Epidermal melanocyte (primary cell): ENCODE results near the gene VPS72.
A peak's percentile ranks its signal among the peaks of the same experiment; 100 is the strongest.
"Not testable (repeated sequence)": the region's sequence is repeated elsewhere in the genome, so short reads cannot be mapped to it uniquely, and the experiment has no call there.

Experiments
- DNase-seq: peaks from one replicate; pipeline ENCODE4 v3.0.0; 2011; ENCODE audit warnings: low spot score; ENCODE audit not compliant: insufficient read length

VPS72 gene, protein sequence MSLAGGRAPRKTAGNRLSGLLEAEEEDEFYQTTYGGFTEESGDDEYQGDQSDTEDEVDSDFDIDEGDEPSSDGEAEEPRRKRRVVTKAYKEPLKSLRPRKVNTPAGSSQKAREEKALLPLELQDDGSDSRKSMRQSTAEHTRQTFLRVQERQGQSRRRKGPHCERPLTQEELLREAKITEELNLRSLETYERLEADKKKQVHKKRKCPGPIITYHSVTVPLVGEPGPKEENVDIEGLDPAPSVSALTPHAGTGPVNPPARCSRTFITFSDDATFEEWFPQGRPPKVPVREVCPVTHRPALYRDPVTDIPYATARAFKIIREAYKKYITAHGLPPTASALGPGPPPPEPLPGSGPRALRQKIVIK

DNA sequence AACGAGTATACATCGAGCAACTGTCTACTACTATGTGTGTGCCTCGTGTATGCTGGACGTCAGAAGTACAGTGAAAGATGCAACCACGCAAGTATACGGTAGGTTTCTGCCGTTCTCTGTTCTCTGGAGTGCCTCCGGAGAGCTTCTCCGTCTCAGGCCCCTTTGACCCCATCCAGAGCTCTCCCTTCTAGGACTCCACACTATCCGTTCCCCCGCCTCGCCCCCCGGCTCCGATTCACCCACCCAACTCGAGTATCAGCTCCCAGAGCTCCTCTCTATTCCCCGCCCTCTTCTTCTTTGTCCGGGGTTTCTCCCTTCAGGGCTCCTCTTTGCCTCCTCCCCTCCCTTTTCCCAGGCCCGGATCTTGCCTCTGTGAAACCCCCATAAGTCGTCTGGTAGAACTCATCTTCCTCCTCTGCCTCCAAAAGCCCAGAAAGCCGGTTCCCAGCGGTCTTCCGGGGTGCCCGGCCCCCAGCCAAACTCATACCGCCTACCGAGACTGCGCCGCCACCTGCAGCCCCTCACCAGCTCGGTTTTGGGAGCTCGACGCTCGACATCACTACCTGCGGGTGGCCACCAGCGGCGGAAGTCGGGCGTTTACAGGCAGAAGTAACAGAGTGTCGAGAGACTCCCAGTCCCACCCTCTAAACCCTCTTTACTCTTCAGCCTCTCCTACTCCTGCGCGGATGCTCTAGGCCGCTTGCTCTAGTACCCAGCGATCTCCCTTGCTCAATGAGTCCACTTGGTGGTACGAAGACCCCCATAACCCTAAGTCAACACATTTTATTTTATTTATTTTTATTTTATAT lies at the start of gene VPS72:
VPS72 (minus strand) TSS at position 561 of the 809 bp plus-strand sequence; CDS start at position 485, 76 bp downstream.
- DNase-seq: peak; percentile 87

DNA sequence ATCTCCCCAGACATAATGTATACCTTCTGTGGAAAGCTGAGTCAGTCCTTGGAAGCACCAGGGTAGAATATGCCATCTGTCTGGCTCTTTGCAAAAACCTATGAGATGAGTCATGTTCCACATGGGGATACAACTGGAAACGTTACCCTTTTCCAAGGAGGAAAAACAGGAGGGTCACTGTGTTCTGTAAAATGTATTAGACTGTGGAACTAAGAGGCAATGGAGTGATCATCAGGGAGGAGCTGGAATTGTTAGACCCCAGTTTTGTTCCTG lies 48.4 kb upstream of the VPS72 start:
- DNase-seq: peak; percentile 40

DNA sequence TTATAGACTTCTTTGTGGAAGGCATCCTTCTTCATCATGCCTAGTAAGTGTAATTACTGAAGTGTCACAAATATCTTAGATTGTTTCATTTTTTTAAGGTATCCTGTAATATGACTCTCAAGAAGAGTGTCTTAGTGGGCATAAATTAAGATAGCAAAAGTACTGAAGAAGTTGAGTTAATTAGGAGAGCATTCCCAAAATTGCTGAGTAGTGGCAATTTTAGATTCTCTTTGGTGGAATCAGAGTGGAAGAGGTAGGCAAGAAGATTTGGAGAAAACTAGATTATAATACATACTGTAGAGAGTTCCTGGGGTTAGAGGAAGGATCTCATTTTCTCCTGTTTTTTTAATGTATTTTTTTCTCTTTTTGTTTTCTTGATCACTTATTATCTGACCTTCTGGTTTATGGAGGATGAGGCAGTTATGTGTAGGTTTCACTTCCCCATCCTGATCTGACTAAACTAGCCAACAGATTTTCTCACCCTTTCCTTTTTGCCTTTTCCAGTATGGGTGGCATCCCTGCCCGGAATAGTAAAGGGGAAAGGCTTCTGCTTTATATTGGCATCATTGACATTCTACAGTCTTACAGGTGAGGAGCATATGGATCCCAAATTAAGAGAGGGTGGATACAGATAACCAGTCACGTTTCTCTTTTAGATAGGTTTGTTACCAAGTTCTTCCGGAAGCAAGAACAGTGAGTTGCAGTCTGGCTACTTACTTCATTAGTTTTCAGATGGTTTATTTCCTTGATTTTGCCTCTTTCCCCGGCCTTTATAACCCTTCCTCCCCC lies 47.9 kb upstream of the VPS72 start:
- DNase-seq: no peak

DNA sequence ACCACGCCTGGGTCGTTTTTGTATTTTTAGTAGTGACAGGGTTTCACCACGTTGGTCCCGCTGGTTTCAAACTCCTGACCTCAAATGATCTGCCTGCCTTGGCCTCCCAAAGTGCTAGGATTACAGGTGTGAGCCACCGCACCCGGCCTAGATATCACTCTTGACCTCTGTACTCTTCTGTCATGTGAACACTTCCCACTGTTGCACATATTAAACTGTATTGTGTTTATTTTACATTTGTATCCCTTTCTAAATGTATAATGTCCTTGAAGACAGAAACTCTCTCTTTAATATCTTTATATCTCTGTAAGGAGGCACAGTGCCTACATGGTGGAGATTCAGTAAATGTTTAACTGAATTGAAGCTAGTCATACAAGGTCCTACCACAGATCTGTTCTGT lies 45.2 kb upstream of the VPS72 start:
- no peak for DNase-seq

DNA sequence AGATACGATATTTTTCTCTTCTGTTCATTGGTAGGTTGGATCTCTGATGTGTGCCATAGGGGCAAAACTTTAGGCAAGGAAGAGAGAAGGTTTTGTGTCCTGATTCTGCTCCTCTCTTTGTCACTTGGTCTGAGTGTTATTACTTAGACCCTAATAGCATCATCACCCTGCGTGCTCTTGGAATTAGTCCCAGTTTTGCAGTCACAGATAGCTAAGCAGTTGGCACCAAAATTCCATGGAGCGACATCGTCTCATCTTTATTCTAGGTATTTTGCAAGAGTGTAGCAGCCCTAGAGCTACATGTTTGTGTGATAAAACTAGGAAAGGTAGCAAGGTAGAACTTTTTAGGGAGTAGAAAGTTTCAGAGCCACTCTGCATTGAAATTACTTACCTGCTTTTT lies 32.1 kb upstream of the VPS72 start:
- no peak for DNase-seq

DNA sequence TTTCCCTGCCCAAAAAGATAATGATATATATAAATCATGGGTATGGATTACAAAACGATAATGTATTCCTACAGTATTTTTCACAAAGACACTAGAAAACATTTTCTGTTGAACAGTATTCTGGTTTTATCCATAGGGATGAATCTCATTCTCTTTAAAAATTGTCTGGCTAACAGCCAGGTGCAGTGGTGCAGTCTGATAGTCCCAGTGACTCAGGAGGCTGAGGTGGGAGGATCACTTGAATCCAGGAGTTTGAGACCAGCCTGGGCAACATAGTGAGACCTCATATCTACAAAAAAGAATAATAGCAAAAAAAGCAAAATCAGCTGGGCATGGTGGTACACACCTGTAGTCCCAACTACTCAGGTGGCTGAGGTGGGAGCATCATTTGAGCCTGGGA lies 31.6 kb upstream of the VPS72 start:
- DNase-seq: no peak

DNA sequence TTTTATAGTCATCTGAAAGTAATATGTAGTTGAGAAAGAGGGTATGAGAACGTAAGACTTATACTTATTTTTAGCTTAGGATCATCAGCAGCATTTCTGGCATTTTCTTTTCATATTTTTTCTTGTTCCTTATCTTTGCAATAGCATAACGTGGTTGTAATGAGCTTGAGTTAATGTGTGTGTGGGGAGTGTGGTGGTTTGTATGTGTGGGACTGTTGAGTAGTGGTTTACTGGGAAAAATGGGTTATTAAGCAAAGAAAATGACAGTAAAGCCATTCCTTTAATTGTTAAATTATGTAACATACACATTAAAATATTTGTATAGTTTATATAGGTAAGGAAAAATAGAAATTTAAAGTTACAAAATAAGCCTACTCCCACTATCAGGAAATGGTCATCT lies 23.6 kb upstream of the VPS72 start:
- no peak for DNase-seq

DNA sequence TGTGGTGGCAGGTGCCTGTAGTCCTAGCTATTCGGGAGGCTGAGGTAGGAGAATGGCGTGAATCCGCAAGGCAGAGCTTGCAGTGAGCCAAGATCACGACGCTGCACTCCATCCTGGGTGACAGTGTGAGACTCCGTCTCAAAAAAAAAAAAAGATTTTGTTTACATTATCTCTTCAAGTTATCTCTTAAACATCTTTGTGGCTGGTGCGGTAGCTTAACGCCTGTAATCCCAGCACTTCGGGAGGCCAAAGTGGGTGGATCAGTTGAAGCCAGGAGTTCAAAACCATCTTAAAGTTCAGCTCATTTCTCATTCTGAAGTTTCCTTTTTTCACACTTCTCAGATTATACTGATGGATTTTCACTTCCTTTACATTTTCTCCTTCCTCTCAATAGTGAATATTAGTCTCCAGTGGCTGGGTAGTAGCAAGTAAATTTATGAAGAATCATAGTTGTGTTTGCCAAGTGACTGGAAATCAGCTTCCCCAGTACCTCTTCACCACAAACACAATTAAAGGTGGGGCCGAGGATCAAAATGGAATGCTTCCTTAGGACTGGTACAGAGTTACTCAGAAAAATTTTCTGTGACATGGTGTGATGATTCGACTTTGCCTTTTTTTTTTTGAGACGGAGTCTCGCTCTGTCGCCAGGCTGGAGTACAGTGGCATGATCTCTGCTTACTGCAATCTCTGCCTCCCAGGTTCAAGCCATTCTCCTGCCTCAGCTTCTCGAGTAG lies 22.1 kb upstream of the VPS72 start:
- DNase-seq: no peak

DNA sequence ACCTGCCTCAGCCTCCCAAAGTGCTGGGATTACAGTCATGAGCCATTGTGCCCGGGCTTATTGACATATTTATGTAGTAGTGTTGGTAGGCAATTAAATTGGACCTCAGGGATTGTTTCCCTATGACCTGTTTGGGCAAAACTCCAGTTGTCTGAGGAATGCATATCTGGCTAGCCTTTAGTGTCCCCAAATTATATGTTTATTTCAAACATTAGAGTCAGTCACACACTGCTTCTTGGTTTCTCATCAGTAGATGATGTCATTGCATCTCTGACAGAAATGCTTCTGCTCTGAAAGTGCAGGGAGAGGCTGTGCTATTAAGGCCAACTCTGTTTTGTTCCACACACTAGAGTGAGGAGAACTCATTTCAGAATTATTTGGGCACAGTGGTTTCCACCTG lies 20.8 kb upstream of the VPS72 start:
- no peak for DNase-seq

DNA sequence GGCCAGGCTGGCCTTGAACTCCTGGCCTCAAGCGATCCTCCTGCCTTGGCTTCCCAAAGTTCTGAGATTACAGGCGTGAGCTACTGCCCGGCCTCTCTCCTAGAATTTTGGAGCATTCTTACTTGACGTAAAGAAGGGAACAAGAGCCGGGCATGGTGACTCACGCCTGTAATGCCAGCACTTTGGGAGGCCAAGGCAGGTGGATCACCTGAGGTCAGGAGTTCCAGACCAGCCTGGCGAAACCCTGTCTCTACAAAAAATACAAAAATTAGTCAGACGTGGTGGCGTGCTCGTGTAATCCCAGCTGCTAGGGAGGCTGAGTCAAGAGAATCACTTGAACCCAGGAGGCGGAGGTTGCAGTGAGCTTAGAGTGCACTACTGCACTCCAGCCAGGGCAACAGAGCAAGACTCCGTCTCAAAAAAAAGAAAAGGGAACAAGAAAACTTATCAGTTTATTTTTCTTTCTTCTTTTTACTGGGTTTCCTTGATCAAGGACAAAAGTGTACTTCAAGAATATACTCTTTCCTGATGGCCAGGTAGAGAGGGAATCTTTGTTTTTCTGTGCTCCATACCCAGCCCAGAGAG lies 15.5 kb upstream of the VPS72 start:
- DNase-seq: not testable (repeated sequence)

DNA sequence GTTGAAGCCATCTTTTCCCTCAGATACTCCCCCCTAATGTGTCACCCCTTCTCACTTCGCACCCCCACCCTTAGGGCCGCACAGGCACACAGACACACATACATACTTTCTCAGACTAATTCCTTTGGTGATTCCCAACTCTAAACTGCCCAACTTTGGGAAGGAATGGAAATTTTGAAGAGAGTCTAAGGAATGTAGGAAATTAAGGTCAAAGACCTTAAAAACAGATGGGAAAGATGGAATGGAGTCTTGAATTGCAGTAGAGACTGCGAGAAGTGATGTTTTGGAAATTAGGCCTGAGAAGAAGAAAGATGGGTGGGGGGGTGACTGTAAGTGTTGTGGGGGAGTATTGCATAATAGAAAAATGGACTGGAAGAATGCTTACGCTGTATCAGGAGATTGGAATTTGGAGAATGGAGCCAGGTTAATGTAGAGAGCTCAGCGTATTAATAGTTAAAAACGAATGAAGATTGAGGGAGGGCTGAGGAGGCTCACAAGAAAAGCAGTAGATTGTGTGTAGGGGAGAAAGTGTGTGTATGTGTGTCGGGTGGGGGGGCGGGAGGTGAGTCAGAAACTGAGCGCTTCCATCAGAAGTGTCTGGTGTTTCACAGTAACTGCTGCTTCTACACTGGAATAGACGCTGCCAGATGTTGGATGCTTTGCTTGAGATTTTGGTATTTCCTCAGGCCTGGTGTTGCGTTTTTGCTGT lies 10.0 kb upstream of the VPS72 start:
- DNase-seq: peak; percentile 46

DNA sequence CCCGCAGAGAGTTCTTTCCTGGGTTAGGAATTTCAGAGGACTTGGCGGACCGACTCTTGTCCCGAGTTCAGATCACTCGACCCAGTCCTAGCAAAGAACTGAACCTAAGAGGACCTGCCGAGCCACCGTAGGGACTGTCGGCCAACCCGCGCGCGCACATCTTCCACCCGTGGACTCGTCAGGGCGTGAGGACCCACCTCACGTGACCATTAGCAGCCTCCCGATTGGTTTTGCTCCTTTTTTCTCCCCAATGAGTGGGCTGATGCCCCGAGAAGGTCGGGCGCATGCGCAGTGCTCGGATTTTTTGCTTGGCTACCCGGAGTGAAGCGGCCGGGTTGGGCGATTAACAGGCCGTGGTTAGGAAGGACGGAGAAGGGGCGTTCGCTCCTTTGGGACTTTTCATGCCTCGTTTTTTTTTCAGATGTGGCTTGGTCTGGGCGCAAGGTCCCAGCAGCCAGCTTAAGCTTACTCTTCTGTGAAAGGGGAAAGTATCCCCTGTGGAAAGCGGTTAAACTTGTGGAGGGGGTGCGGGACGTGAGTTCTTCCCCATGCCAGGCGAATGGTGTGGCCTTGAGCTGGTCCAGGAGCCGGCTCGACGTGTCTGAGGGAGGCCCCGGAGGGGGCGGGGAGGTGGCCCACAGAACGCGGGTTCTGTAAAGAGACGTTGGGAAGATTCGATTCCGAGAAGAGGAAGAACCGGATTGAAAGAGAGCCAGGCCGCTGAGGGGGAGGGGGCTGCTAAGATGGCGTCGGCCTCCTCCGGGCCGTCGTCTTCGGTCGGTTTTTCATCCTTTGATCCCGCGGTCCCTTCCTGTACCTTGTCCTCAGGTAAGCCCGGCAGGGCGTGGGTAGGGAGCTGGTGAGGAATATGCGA lies 8.5 kb upstream of the VPS72 start, which contains the start of gene PIP5K1A:
PIP5K1A (plus strand) TSS at position 299 of the 874 bp plus-strand sequence; CDS start at position 744, 445 bp downstream.
- DNase-seq: peak; percentile 97

DNA sequence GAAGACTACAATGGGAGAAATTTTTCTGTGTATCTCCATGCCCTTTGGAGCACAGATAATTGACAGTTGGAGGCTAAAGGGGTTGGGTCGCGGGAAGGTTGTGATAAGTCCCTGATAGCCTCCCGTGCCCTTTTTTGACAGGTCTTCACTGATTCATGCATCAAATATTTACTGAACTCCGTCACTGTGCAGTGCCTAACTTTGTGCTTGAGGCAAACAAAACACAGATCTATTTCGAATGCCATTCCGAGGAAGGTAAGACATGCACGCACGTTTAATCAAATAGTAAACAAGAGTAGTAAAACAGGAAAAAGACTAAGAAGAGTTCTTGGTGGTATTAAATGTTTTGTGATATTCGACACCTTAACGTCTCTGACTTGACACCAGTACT lies 7.9 kb upstream of the VPS72 start:
- DNase-seq: no peak

DNA sequence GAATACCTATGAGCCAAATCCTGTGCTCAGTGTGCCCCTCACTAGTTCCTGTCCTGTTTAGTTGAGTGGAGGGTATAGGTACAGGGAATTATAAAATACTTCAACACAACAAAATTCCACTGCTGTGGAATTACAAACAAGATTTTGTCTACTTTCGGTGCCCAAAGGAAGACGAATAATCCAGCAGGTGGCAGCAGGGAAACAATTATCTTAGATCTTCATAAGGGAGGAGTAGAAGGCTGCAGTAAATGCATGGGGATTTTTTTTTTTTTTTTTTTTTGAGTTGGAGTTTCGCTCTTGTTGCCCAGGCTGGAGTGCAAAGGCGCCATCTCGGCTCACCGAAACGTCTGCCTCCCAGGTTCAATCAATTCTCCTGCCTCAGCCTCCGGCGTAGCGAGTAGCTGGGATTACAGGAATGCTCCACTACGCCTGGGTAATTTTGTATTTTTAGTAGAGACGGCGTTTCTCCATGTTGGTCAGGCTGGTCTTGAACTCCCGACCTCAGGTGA lies 6.3 kb upstream of the VPS72 start:
- no peak for DNase-seq

DNA sequence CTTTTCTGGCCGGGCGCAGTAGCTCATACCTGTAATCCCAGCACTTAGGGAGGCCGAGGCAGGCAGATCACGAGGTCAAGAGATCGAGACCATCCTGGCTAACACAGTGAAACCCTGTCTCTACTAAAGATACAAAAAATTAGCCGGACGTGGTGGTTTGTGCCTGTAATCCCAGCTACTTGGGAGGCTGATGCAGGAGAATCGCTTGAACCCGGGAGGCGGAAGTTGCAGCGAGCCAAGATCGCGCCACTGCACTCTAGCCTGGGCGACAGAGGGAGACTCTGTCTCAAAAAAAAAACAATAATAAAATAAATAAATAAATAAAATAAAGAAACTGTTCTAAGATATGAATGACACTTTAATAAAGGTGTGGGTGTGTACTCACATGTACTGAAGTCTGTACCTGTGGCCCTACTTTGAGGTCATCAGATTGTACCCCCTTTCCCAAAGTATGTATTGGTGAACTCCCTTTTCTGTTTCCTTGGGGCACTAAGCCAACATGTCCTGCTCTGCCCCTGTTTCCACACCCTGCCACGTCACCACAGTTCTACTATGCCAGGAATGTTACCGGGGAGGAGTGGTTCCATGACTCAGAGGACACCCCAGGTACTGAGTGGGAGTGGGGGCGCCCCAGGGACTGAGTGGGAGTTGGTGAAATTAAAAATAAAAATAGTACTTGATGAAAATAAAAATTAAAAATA lies 5.0 kb upstream of the VPS72 start:
- DNase-seq: not testable (repeated sequence)

DNA sequence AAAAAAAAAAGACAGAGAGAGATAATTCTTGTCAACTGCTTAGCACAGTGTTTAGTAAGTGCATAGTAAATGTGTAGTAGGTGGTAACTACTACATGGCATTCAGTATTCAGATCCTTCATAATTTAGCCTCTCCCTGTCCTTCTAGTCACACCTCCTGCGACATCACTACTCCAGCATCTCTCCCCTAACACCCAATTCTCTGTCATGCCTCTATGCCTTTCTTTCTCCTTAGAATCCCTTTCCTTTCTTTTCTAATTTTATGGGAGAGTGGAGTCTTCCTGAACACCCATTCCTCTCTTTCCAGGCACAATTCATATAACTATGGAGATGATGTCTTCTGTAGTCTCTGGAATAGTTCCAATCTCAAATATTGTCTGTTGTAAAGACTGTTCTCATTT lies 3.9 kb upstream of the VPS72 start:
- no peak for DNase-seq

DNA sequence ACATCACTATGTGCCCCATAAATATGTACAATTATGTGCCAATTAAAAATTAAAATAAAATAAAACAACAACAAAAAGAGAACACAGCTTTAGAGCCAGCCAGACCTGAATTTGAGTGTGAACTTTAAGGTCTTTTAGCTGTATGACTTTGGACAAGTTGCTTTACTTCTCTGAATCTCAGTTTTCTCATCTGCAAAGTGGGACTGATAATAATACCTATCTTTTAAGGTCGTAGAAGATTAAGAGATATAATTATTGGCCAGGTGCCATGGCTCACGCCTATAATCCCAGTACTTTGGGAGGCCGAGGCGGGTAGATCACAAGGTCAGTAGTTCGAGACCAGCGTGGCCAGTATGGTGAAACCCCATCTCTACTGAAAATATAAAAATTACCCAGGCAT lies 3.3 kb upstream of the VPS72 start:
- no peak for DNase-seq

DNA sequence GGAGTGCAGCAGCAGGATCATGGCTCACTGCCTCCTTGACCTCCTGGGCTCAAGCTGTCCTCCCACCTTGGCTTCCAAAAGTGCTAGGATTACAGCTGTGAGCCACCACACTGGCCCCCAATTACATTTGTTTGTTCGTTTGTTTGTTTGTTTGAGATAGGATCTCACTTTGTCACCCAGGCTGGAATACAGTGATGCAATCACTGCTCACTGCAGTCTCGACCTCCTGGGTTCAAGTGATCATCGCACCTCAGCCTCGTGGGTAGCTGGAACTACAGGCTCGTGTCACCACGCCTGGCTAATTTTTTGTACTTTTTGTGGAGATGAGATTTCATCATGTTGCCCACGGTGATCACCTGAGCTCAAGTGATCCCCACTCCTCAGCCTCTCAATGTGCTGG lies 2.0 kb upstream of the VPS72 start:
- no peak for DNase-seq

DNA sequence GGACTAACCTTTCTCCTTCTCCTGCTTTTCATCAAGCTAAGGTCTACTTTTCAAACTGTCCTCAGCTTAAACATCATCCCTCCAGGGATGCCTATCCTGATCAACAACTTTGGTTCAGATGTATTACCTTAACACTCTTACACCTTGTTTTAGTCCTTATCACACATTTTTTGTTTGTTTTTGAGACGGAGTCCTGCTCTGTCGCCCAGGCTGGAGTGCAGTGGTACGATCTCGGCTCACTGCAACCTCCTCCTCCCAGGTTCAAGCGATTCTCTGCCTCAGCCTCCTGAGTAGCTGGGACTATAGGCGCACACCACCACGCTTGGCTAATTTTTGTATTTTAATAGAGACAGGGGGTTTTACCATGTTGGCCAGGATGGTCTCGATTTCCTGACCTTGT lies 1.3 kb downstream of the VPS72 start:
- not testable (repeated sequence) for DNase-seq
